Heart left ventricle (tissue), 16 donors: ENCODE results near the gene OR13C8. TPM values are rescaled to one million over a fixed set of nuclear protein-coding genes. Genes with fewer than 3 reads are reported as not detected.

Source experiments
- ATAC-seq, 4 donors: fragments of 200-7000 bp; cut with Tn5 transposase; one replicate each; pipeline ENCODE4 v1.9.1; 2020 to 2022; ENCODE audit warnings: moderate library complexity in 4 of 4, mild to moderate bottlenecking in 3 of 4, moderate number of reproducible peaks in 1 of 4
- DNase-seq, 5 donors: peaks; one replicate each; pipeline ENCODE4 v3.0.0-alpha.2; 2020
- H3K27ac ChIP-seq, 12 donors: fragments of 200-600 bp; sonication (generic) in 4 of 12; one replicate each; pipeline versions ENCODE4 v1.5.0 to v1.8.0; 2016 to 2022; ENCODE audit warnings: mild to moderate bottlenecking in 2 of 12
- H3K27me3 ChIP-seq, 9 donors: fragments of 200-600 bp; sonication (generic) in 2 of 9; one replicate each; pipeline versions ENCODE4 v1.5.1 to v1.8.0; 2016 to 2022; ENCODE audit warnings: mild to moderate bottlenecking in 3 of 9
- H3K36me3 ChIP-seq, 9 donors: fragments of 200-600 bp; sonication (generic) in 2 of 9; one replicate each; pipeline versions ENCODE4 v1.5.0 to v1.8.0; 2018 to 2022; ENCODE audit warnings: mild to moderate bottlenecking in 2 of 9
- H3K4me1 ChIP-seq, 12 donors: fragments of 200-600 bp; sonication (generic) in 4 of 12; one replicate each; pipeline versions ENCODE4 v1.5.0 to v1.8.0; 2016 to 2022; ENCODE audit warnings: mild to moderate bottlenecking in 3 of 12
- H3K4me3 ChIP-seq, 12 donors: fragments of 200-600 bp; sonication (generic) in 4 of 12; one replicate each; pipeline versions ENCODE4 v1.5.0 to v1.8.0; 2017 to 2022; ENCODE audit warnings: mild to moderate bottlenecking in 9 of 12, moderate library complexity in 4 of 12
- H3K9me3 ChIP-seq, 12 donors: fragments of 200-600 bp; sonication (generic) in 4 of 12; one replicate each; pipeline versions ENCODE4 v1.5.0 to v1.8.0; 2016 to 2022; ENCODE audit warnings: mild to moderate bottlenecking in 1 of 12
- POLR2A ChIP-seq, 2 donors: fragments of 450-650 bp; IDR thresholded peaks; one replicate each; pipeline ENCODE4 v1.6.1; 2017; ENCODE audit warnings: antibody characterized with exemption in 2 of 2, mild to moderate bottlenecking in 2 of 2, moderate library complexity in 2 of 2
- WGBS, 4 donors: extraction: QIAGEN DNeasy Blood & Tissue Kit in 2 of 4; methylation state at CpG; one replicate each; pipeline versions ENCODE4 v1.1.5 to v1.1.7; 2013 to 2018; 5-methylcytosine and 5-hydroxymethylcytosine counted together
- intact Hi-C, 10 donors: fragments of 100-400 bp; cut with DNase I; formaldehyde crosslinking; loops; one replicate each; pipeline versions ENCODE4 v1.11.1 to v1.14.2; 2022
- polyA plus RNA-seq, 2 donors: library from polyadenylated mRNA; stranded (reverse); fragments of 200-250 nt; gene quantifications; one replicate each; pipeline ENCODE4 v1.2.3, GENCODE V29; 2013
- total RNA-seq, 9 donors: library from RNA; depleted of rRNA in 2 of 9; stranded (reverse); fragments of >200 nt in 2 of 9; fragmentation: NEBNext Ultra II Directional in 3 of 9; extraction: Animal tissue kit (Norgen Biotek cat#: 25700) in 3 of 9; gene quantifications; one replicate each; pipeline versions ENCODE4 v1.1.0 to v1.2.4, GENCODE V29; 2016 to 2023
- TF ChIP-seq, protein P1 (sequence below), 12 donors: fragments of 200-600 bp; sonication (generic) in 4 of 12; IDR thresholded peaks; one replicate each; pipeline versions ENCODE4 v1.5.0 to v1.8.0; 2018 to 2022; ENCODE audit warnings: antibody characterized with exemption in 12 of 12, mild to moderate bottlenecking in 5 of 12
- donor health status: ischemic (EF 13 %, LVEDD 7.1; RV severe dilation, severe dysfunction).
- donor health status: healthy with polysubstance abuse.
- donor health status: DM: no; HTN: yes; CAD: no.
- donor health status: DM: no; HTN: no; CAD: no.
- donor health status: ischemic (EF 25% LVEDD 6.9; RV normal size, moderate dysfunction).
- donor health status: ischemic (EF 25% LVEDD 5.7; RV mildly dilated, moderate dysfunction).
- donor health status: healthy.
- donor health status: DM: yes; HTN: yes; CAD: no.
- donor health status: ischemic (EF 35%, LVEDD 5.7; RV mildly dilated, moderate dysfunction).
- donor health status: nonischemic (EF 11% LVEDD 7.7; RV severe dilation, severe dysfunction).
- donor health status: DM: yes; HTN: yes; CAD: no.
- donor health status: PGD.
- donor health status: ischemic (EF 29% LVEDD 5.4; RV normal size, mild dysfunction).
- donor health status: nonischemic (EF 23%, LVEDD 6.1; RV moderate dilation, normal function).

Gene OR13C8
- total and polyA plus RNA-seq, 11 donors = not detected

- intact Hi-C loops = no loop called here
- 33 to 52% (median 41%) methylated on average over 1 of the region's 1 CpG for WGBS, 4 donors
- no peaks in the 10 kb centered on the region for H3K36me3 ChIP-seq
- DNase-seq = no peak
- no peaks in the 10 kb centered on the region for H3K27me3 ChIP-seq
- no peak overlapping the region for H3K27ac ChIP-seq
- H3K9me3 ChIP-seq = peaks cover 0 to 9% (median 0%) of the 10 kb centered on the region in 12 donors
- no peak for ATAC-seq
- no peak overlapping the region for H3K4me3 ChIP-seq
- no peak for TF ChIP-seq POLR2A (IDR thresholded peaks at IDR 0.05)
- TF ChIP-seq, protein P1, sequence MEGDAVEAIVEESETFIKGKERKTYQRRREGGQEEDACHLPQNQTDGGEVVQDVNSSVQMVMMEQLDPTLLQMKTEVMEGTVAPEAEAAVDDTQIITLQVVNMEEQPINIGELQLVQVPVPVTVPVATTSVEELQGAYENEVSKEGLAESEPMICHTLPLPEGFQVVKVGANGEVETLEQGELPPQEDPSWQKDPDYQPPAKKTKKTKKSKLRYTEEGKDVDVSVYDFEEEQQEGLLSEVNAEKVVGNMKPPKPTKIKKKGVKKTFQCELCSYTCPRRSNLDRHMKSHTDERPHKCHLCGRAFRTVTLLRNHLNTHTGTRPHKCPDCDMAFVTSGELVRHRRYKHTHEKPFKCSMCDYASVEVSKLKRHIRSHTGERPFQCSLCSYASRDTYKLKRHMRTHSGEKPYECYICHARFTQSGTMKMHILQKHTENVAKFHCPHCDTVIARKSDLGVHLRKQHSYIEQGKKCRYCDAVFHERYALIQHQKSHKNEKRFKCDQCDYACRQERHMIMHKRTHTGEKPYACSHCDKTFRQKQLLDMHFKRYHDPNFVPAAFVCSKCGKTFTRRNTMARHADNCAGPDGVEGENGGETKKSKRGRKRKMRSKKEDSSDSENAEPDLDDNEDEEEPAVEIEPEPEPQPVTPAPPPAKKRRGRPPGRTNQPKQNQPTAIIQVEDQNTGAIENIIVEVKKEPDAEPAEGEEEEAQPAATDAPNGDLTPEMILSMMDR (IDR thresholded peaks at IDR 0.05) = no peak
- no peaks in the 10 kb centered on the region for H3K4me1 ChIP-seq
Observed at GRCh38 chr9:104564358-104564757, 4.6 kb upstream of the OR13C8 start.

GRCh38 chr9:104572612-104573011 is 3.6 kb downstream of the OR13C8 start:
- TF ChIP-seq POLR2A (IDR thresholded peaks at IDR 0.05) = no peak
- TF ChIP-seq, protein P1 (IDR thresholded peaks at IDR 0.05) = no peak
- Histone ChIP-seq H3K4me3 (no peak overlapping the region), H3K36me3 (no peaks in the 10 kb centered on the region), H3K27ac (no peak overlapping the region), H3K9me3 (peaks cover 0 to 23% (median 0%) of the 10 kb centered on the region in 12 donors), H3K4me1 (no peaks in the 10 kb centered on the region), H3K27me3 (no peaks in the 10 kb centered on the region)
- ATAC-seq = no peak
- no peak for DNase-seq
- WGBS, 4 donors = 53 to 67% (median 59%) methylated on average over 1 of the region's 1 CpG
- intact Hi-C loops = no loop called here

DNA sequence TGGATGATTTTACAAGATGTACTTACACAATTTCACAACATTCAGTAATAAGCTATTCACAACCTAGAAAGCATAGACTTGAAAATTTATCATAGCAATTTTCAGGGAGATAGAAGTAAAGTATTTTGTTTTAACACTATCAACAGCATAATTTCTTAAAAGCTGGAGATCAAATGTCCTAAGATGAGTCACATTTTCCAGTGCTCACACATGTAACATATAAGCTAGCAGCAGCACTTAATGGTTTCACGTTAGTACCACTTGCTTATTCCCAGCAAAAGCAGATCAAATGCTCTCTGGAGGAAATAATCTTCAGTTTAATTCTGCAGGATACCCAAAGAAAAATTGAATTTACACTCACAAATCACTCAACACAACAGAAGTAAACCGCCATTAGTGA is 6.5 kb downstream of the OR13C8 start:
- no peak for TF ChIP-seq POLR2A (IDR thresholded peaks at IDR 0.05)
- TF ChIP-seq, protein P1 (IDR thresholded peaks at IDR 0.05) = no peak
- Histone ChIP-seq H3K4me3 (no peak overlapping the region), H3K36me3 (no peaks in the 10 kb centered on the region), H3K27ac (no peak overlapping the region), H3K4me1 (no peaks in the 10 kb centered on the region), H3K27me3 (no peaks in the 10 kb centered on the region), H3K9me3 (peaks cover 0 to 23% (median 0%) of the 10 kb centered on the region in 12 donors)
- DNase-seq = no peak
- no peak for ATAC-seq
- intact Hi-C loops = no loop called here
- 64 to 79% (median 69%) methylated on average over 2 of the region's 2 CpGs for WGBS, 4 donors

DNA sequence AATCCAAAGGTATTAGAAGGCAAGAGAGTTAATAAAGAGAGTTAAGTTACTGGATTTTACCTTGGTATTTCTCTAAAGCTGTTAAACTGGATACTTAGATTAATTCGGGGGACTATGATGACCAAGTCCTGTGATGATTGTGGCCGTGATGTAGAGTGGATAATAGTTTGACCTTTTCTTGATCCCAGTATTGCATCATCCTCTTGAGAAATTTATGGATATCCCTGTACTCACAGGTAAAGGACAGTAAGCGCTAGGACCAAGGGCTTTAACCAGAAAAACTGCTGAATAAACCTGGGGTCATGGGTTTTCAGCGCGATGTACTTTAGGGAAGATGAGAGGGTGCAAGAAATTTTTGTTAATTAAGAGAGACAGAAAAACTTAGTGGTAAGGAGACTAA is 8.3 kb downstream of the OR13C8 start:
- no peak for DNase-seq
- Histone ChIP-seq H3K27ac (no peak overlapping the region), H3K4me3 (no peak overlapping the region), H3K36me3 (no peaks in the 10 kb centered on the region), H3K27me3 (no peaks in the 10 kb centered on the region), H3K9me3 (peaks cover 0 to 12% (median 0%) of the 10 kb centered on the region in 12 donors), H3K4me1 (no peaks in the 10 kb centered on the region)
- TF ChIP-seq, protein P1 (IDR thresholded peaks at IDR 0.05) = no peak
- no peak for TF ChIP-seq POLR2A (IDR thresholded peaks at IDR 0.05)
- WGBS, 4 donors = 78 to 86% (median 83%) methylated on average over 5 of the region's 5 CpGs
- intact Hi-C loops = no loop called here
- no peak for ATAC-seq
